Tongue (tissue), 2 donors: ENCODE results near the gene SNRNP70. TPM values are rescaled to one million over a fixed set of nuclear protein-coding genes. Genes with fewer than 3 reads are reported as not detected.
"Not testable (repeated sequence)": the region's sequence is repeated elsewhere in the genome, so short reads cannot be mapped to it uniquely, and the experiment has no call there.

Experiments
- DNase-seq: peaks from one replicate; pipeline ENCODE4 v3.0.0-alpha.2; 2015
- total RNA-seq: library from RNA; depleted of rRNA; stranded (reverse); fragments of >200 nt; gene quantifications from one replicate; pipeline ENCODE4 v1.2.3, GENCODE V29; 2014

Gene SNRNP70, protein sequence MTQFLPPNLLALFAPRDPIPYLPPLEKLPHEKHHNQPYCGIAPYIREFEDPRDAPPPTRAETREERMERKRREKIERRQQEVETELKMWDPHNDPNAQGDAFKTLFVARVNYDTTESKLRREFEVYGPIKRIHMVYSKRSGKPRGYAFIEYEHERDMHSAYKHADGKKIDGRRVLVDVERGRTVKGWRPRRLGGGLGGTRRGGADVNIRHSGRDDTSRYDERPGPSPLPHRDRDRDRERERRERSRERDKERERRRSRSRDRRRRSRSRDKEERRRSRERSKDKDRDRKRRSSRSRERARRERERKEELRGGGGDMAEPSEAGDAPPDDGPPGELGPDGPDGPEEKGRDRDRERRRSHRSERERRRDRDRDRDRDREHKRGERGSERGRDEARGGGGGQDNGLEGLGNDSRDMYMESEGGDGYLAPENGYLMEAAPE
- 150 TPM for total RNA-seq

DNA sequence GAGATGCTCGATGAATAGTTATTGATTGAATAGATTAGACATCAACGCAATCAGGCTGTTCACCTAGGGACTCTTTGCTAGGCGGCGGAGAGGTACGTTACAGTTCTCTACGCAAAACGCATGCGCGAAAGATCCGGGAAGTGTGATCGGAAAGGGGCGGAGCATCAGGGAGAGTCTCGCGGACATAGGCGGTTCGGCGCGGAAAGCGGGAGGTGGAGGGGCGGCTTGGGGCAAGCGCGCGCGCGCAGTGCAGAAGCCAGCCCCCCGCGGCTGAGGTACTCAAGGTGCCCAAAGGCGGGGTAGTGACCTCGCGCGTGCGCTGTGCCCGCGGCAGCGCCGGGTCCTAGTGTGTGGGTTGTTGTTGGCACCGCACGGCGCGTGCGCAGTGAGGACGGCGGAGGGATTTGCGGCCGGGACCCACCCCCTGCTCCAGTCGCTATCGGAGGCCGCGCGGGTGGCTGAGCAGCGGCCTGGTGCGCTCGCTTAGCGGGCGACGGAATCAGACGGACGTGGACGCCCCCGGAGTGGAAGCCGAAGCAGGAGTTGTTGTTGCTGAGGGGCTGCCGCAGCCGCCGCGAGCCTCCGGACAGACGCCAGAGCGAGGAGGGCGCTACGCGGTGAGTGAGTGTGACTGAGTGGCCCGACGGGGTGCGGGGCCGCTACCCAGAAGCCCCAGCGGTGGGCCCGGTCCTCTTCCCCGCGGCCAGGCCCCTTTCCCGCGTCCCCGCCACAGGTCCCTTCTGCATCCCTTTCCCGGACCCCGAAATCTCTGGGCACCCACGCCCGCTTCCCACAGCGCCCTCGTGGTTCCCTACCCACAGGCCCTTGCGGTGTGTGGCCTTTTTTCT, at the start of gene SNRNP70:
Gene SNRNP70 (plus strand): TSS at position 432 of the 848 bp plus-strand sequence. CDS start 964 bp downstream, outside the sequence.
- peak; percentile 100 for DNase-seq

DNA sequence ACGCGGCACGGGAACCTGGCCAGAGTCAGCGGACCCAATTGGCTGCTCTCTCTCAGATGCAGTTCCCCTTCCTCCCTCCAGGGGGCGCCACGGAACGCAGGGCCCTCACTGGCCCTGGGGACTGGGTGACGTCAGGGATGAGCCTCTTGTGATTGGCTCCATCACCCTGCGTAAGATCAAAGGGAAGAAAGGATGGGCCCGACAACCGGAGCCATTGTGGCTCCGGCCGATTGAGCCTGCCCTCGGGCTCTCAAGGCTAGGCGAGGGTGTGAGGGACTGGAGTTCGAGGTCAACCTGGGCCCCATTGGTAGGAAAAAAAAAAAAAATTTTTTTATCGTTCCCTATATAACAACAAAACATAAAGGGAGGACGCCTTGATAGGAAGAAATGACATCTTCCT, 48.4 kb upstream of the SNRNP70 start, which contains the start of gene CGB1:
Gene CGB1 (minus strand): TSS at position 81 of the 400 bp plus-strand sequence. CDS start 184 bp downstream, outside the sequence.
- DNase-seq = not testable (repeated sequence)

DNA sequence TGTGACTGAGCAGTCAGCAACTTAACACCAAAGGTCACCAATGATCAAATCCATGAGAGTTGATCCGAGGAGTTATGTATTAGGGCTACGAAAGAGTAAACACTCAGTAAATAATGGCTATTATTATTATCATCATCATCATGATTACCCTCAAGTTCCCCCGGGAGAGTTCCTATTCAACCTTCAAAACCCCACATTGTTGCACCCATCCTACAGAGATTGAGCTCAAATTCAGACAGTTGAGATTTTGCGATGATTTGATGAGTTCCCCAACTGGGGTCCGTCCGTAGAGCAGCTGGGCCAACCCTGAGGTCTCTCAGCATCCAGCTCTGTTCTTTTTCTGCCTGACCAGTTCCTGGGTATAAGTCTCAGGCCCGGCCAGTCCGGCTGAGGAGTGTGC, 47.1 kb upstream of the SNRNP70 start:
- not testable (repeated sequence) for DNase-seq

DNA sequence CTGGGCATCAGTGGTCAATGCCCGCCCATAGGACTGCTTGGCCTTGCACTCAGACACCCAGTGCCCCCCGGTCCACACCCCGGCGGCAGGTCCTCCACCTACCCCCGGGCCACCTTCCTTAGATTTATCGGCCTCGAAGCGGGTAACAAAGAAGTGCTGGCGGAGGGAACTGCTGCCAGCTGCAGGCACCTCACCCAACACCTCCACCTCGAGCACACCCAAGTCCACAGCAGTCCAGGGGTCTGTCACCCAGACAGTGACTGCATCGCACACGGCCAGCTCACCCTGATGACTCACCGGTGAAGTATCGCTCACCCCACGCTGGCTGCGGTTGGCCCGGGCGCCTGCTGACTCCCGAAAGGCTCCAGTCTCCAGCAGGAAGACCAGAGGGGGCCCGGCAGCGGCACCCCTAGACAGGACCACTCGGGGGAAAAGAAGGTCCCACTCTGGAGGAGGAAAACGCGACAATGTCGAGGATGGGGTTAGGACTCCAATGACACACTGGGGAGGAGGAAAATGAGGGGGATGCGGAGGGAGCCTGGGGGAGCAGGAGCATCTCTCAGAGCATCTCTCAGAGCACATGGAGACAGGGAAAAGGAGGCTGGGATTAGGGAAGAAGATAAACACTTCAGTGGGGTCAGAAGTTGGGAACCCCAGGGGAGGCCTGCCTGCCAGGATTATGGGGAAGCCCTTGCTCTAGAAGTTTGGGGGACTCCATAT, 46.5 kb upstream of the SNRNP70 start:
- not testable (repeated sequence) for DNase-seq

DNA sequence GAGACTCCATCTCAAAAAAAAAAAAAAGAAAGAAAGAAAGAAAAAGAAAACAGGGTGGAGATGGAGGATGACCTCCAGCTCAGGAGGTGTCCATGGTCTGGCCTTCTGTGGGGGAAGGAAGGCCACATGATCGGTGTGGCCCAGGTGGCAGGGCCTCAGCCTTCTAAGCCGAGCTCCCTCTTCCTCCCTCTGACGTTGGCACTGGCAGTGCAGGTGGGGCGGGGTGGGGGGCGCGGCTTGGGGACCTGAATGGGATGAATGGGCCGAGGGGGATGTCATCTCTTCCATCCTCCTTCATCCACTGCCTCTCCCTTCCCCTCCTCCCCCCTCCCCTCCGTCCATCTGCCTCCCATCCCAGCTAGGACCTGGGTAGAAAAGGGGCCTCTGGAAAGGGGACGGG, 45.5 kb upstream of the SNRNP70 start:
- DNase-seq = not testable (repeated sequence)

DNA sequence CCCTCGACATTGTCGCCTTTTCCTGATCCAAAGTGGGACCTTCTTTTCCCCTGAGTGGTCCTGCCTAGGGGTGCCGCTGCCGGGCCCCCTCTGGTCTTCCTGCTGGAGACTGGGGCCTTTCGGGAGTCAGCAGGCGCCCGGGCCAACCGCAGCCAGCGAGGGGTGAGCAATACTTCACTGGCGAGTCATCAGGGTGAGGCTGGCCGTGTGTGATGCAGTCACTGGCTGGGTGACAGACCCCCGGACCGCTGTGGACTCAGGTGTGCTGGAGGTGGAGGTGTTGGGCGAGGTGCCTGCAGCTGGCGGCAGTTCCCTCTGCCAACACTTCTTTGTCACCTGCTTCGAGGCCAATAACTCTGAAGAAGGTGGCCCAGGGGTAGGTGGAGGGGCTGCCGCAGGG, 43.1 kb upstream of the SNRNP70 start:
- no peak for DNase-seq

DNA sequence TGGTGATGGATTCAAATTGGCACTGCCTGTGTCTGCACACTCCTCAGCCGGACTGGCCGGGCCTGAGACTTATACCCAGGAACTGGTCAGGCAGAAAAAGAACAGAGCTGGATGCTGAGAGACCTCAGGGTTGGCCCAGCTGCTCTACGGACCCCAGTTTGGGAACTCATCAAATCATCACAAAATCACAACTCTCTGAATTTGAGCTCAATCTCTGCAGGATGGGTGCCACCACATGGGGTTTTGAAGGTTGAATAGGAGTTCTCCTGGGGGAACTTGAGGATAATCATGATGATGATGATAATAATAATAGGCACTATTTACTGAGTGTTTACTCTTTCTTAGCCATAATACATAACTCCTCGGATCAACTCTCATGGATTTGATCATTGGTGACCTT, 42.6 kb upstream of the SNRNP70 start:
- not testable (repeated sequence) for DNase-seq

DNA sequence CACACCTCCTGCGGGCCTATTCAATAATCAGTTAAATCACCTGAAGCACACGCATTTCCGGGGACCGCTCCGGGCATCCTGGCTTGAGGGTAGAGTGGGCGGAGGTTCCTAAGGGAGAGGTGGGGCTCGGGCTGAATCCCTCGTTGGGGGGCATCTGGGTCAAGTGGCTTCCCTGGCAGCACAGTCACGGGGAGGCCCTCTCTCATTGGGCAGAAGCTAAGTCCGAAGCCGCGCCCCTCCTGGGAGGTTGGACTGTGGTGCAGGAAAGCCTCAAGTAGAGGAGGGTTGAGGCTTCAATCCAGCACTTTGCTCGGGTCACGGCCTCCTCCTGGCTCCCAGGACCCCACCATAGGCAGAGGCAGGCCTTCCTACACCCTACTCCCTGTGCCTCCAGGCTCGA, 41.7 kb upstream of the SNRNP70 start, which contains the start of gene CGB5:
Gene CGB5 (plus strand): TSS at position 301 of the 400 bp plus-strand sequence. CDS start 362 bp downstream, outside the sequence.
- not testable (repeated sequence) for DNase-seq

DNA sequence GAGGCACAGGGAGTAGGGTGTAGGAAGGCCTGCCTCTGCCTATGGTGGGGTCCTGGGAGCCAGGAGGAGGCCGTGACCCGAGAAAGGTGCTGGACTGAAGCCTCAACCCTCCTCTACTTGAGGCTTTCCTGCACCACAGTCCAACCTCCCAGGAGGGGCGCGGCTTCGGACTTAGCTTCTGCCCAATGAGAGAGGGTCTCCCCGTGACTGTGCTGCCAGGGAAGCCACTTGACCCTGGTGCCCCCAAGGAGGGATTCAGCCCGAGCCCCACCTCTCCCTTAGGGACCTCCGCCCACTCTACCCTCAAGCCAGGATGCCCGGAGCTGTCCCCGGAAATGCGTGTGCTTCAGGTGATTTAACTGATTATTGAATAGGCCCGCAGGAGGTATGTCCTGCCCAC, 36.2 kb upstream of the SNRNP70 start, which contains the start of gene CGB8:
Gene CGB8 (minus strand): TSS at position 101 of the 400 bp plus-strand sequence. CDS start 372 bp downstream, outside the sequence.
- not testable (repeated sequence) for DNase-seq

DNA sequence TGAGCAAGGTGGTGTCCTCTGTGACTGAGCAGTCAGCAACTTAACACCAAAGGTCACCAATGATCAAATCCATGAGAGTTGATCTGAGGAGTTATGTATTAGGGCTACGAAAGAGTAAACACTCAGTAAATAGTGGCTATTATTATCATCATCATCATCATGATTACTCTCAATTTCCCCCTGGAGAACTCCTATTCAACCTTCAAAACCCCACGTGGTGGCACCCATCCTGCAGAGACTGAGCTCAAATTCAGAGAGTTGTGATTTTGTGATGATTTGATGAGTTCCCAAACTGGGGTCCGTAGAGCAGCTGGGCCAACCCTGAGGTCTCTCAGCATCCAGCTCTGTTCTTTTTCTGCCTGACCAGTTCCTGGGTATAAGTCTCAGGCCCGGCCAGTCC, 35.4 kb upstream of the SNRNP70 start:
- not testable (repeated sequence) for DNase-seq

DNA sequence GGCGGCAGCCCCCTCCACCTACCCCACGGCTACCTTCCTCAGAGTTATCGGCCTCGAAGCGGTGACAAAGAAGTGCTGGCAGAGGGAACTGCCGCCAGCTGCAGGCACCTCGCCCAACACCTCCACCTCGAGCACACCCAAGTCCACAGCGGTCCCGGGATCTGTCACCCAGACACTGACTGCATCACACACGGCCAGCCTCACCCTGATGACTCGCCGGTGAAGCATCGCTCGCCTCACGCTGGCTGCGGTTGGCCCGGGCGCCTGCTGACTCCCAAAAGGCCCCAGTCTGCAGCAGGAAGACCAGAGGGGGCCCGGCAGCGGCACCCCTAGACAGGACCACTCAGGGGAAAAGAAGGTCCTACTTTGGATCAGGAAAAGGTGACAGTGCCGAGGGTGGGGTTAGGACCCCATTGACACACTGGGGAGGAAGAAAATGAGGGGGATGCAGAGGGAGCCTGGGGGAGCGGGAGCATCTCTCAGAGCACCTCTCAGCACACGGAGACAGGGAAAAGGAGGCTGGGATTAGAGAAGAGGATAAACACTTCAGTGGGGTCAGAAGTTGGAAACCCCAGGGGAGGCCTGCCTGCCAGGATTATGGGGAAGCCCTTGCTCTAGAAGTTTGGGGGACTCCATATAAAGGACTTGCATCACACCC, 34.7 kb upstream of the SNRNP70 start:
- DNase-seq = not testable (repeated sequence)

DNA sequence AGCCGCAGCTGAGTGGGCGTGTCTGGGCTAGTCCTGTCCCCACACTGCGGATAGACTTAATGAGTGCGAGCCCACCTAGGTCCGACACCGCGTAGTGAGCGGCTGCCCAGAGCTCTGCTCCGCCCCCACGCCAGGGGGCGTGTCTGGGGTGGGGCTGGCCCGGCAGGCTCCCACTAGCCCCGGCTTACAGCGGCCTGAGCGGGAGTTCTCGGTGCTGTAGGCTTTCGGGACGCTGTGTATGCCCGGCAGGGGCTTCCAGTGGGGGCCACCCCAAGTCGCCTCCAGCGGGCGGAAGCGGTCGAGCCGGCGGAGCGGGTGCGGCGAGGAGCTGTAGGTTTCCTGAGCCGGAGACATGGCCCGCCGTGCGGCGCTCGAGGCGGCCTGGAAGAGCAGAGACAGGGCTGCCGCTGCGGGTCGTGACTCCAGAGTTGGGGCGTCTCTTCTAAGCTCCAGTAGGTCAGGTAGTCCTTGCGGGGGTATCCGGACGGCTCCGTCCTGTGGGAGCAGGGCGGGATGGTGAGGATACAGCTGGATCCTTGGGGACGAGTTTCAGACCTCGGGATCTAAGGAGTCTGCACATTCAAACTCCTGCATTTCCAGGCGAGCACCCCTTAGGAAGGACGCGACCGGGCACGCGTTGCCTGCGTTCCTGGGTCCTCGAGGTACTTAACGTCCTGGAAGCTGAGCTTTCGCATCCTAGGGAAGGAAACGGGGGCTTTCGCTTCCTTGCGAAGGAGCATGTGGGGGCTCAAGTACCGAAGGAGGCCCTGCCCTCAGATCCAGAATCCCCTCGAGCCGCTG, 28.9 kb upstream of the SNRNP70 start:
- peak; percentile 40 for DNase-seq

DNA sequence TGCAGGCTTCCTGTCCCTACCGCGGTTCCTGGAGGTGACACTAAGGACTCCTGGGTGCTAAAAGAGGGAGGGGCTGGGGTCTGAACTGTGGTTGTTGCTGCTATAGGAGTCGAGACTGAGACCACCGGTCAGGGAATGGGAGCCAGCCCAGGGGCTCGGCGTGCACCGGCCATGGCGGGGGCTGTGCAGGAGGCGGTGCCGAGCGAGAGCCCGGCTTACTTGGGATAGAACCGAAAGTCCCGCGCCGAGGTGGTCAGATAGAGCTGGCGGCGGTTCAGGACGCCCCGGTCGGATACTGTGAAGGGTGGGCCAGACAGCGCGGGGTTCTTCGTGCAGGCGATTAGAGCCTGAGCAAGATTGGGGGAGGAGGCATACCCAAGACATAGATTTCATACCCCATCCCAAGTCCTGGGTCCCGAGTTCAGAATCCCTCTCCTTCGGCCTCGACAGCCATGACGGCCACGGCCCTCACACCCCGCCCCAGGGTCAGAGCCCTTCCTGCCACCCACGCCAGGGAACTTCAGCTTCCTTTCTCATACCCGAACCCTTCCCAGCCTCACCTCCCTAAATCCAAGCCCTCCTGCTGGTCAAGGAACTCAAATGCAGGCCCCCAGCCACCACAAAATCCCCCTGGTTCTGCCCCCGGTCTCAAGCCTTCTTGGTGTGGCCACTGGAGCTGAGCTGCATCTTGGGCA, 28.2 kb upstream of the SNRNP70 start:
- DNase-seq = not testable (repeated sequence)

DNA sequence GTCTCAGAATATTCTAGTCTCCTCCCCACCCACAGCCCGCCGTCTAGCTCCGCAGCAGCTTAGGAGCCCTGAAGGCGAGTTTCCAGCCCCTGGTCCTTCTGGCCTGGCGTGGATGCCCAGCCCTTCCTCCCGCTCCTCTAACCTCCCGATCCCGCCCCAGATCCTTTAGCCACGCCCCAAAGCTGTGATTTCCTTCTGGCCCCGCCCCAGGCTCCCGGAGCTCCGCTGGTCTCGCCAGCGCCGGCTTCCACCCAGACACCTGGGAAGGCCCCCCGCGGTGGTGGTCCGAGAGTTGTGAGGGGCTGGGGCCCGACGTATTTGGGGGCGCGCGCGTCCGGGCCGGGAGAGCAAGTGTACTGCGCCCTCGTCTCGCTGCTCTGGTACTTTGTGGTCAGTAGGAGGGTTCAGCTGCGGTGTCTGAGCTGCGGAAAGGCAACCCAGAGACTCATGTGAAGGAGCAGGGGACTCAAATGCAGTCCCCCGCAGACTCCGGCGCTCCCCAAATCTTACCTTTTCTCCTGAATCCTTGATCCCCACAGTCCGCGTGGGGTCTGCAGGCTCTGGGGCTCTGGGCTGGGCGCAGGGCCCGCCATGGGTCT, 27.5 kb upstream of the SNRNP70 start, which contains the start of gene CGB7:
Gene CGB7 (minus strand): TSS at position 114 of the 599 bp plus-strand sequence. CDS start 2,374 bp downstream, outside the sequence.
- peak; percentile 60 for DNase-seq

DNA sequence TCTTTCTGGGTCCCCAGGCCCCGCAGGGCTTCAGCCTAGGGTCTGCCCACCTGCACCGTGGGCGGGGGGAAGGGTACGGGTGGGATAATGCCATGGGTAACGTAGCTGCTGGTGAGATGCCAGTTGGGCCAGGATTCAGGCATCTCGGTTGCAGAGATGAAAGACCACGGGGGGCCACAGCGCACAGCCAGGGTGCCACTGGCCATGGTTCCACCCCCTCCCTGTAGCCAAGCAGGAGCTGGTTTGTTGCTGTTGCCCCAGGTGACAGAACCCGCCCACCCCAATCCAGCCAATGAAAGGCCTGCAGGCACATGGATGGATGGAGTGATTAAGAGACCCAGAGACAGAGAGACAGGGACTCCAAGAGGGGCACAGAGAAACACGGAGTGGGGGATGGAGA, 26.7 kb upstream of the SNRNP70 start:
- DNase-seq = no peak

DNA sequence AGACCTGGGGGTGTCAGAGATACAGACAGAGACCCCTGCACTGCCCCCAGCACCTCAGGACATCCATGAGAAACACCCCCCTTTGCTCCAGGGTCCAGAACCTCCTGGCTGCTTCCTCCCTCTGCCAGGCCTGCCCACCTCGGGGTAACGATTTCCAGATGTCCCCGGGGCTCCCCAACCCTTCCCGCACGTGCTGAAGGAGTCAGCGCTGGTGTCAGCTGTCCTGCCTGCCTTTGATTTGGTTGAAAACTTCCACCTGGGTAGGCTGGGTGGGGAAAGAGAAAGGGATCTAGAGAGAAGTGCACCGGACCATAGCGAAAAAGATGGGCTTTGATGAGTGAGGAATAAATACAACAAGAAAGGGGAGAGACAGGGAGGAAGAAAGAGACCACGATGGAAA, 26.2 kb upstream of the SNRNP70 start:
- DNase-seq = no peak

DNA sequence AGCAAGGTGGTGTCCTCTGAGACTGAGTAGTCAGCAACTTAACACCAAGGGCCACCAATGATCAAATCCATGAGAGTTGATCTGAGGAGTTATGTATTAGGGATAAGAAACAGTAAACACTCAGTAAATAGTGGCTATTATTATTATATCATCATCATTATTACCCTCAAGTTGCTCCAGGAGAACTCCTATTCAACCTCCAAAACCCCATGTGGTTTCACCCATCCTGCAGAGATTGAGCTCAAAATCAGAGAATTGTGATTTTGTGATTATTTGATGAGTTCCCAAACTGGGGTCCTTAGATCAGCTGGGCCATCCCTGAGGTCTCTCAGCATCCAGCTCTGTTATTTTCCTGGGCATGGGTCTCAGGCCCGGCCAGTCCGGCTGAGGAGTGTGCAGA, 24.3 kb upstream of the SNRNP70 start:
- DNase-seq = no peak

DNA sequence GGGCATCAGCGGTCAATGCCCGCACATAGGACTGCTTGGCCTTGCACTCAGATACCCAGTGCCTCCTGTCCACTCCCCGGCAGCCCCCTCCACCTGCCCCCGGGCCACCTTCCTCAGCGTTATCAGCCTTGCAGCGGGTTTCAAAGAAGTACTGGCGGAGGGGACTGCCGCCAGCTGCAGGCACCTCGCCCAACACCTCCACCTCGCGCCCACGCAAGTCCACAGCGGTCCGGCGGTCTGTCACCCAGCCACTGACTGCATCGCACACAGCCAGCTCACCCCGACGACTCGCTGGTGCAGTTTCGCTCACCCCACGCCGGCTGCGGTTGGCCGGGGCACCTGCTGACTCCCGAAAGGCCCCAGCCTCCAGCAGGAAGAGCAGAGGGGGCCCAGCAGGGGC, 23.8 kb upstream of the SNRNP70 start:
- DNase-seq = no peak

DNA sequence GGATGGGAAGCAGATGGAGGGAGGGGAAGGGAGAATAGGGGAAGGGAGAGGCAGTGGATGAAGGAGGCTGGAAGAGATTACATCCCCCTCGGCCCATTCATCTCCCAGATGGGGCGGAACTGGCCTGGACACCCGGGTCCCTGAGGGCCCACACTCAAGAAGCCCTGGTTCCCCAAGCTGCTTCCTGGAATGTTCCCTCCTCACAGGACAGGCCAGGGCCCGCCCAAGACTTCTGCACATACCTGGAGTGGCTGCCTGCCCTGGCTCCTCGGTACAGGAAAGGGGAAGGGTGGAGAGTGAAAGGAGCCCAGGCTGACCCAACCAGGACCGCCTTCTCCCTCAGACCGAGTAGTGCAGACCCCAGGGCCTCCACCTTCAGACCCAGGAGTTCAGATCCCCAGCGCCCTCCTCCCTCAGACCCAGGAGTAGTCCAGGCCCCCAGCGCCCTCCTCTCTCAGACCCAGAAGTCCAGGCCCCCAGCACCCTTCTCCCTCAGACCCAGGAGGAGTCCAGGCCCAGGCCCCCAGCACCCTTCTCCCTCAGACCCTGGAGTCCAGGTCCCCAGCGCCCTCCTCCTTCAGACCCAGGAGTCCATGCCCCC, 21.1 kb upstream of the SNRNP70 start:
- DNase-seq = peak; percentile 44
